ENCODE data around the gene PLA2G4E.

GRCh38 chr15:41945731-41946130, 75.1 kb downstream of the PLA2G4E start:
- TF ChIP-seq SP1 (IDR thresholded peaks at IDR 0.05) (no peak), LEF1 (IDR thresholded peaks at IDR 0.05; ENCODE audit: borderline replicate concordance) (no peak)
